Bronchial epithelial cell (primary cell): Measurements from ENCODE around the gene GPR143. TPM values are rescaled to one million over a fixed set of nuclear protein-coding genes. Genes with fewer than 3 reads are reported as not detected.
"Not testable (repeated sequence)": the region's sequence is repeated elsewhere in the genome, so short reads cannot be mapped to it uniquely, and the experiment has no call there.

Experiments used
- DNase-seq: peaks from one replicate; pipeline ENCODE4 v3.0.0-alpha.2; 2010; ENCODE audit warnings: low read depth
- FAIRE-seq: peaks from 2 replicates; lab custom pipeline; 2011; peaks lifted over from hg19 to GRCh38; lab: Jason Lieb, UNC
- H3K27me3 ChIP-seq: 2 replicates; pipeline ENCODE4 v1.5.1; 2011; ENCODE audit warnings: low read length; ENCODE audit not compliant: control insufficient read depth, insufficient read depth
- H3K36me3 ChIP-seq: 2 replicates; pipeline ENCODE4 v1.5.1; 2011; ENCODE audit warnings: low read length; ENCODE audit not compliant: control insufficient read depth, insufficient read depth
- H3K4me3 ChIP-seq: 2 replicates; pipeline ENCODE4 v1.5.1; 2011; ENCODE audit warnings: mild to moderate bottlenecking, low read depth, low read length, control low read depth
- total RNA-seq: library from RNA; depleted of rRNA; stranded (reverse); fragments of >200 nt; gene quantifications from 2 replicates; pipeline ENCODE4 v1.2.1, GENCODE V29; 2014
- TF ChIP-seq, protein P1 (sequence below): IDR thresholded peaks from 2 replicates; pipeline ENCODE4 v1.5.1; 2011; ENCODE audit warnings: mild to moderate bottlenecking, moderate library complexity, low read length, control low read depth, inconsistent platforms; ENCODE audit not compliant: insufficient read depth, severe bottlenecking

Gene GPR143
- total RNA-seq, 1 donor from 2014 or later: 0.79 TPM

DNA sequence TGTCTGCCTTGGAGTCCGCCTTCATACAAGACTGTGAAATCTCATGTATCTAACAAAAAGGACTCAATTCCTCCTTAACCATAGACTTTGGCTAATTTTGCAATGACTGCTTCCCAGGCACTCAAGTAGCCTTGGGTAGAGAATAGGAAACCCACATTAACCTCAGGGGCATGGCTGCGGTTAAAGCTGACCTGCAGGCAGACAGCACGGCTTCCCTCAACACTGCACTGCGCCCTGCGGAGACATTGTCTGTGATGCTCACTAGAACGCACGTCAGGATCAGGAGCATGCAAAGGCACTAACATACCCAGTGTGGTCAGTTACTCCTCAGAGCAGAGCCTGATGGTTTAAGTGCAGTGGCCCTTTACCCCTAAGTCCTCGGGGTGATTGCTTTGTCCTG, 10.3 kb upstream of the GPR143 start:
- H3K4me3 ChIP-seq: no peak overlapping the region
- FAIRE-seq (no peak), DNase-seq (no peak)
- no peaks in the 10 kb centered on the region for H3K36me3 ChIP-seq
- H3K27me3 ChIP-seq: no peaks in the 10 kb centered on the region
- TF ChIP-seq, protein P1, sequence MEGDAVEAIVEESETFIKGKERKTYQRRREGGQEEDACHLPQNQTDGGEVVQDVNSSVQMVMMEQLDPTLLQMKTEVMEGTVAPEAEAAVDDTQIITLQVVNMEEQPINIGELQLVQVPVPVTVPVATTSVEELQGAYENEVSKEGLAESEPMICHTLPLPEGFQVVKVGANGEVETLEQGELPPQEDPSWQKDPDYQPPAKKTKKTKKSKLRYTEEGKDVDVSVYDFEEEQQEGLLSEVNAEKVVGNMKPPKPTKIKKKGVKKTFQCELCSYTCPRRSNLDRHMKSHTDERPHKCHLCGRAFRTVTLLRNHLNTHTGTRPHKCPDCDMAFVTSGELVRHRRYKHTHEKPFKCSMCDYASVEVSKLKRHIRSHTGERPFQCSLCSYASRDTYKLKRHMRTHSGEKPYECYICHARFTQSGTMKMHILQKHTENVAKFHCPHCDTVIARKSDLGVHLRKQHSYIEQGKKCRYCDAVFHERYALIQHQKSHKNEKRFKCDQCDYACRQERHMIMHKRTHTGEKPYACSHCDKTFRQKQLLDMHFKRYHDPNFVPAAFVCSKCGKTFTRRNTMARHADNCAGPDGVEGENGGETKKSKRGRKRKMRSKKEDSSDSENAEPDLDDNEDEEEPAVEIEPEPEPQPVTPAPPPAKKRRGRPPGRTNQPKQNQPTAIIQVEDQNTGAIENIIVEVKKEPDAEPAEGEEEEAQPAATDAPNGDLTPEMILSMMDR: no peak

DNA sequence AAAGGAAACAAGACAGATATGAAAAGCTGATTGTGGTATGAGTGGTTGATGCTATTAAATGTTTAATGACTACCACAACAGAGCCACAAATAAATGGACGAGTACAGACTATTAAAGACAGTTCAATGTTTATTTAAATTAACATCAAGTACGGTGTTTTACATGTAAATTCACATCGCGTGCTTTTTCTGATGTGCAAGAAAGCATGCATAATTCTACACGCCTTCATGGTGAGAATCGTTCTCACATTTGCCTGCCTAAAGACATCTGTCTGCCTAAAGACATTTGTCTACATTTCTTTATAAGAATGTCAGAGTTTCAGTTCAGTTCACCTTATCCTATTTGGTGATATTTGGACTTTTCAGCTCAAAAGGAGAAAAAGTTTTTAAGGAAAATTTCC, 7.3 kb upstream of the GPR143 start:
- no peaks in the 10 kb centered on the region for H3K27me3 ChIP-seq

DNA sequence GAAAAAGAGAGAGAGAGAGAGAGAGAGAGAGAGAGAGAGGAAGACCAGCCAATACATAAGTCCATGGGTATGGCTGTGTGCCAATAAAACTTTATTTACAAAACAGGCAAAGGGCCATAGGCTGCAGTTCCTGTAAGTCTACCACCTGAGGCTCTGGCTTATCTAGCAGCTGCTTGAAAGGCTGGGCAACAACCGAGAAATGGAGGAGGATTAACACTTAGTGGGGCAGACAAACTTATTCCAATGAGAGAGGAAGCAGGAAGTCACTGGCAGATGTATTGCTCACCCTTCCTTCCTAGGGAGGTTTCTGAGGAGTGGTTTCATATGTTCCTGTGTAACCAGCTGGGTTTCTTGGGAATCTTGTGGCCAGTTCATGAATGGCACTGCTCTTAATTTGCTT, 4.7 kb upstream of the GPR143 start:
- TF ChIP-seq, protein P1: no peak
- FAIRE-seq (peak; percentile 52), DNase-seq (peak; percentile 51)
- Histone ChIP-seq H3K4me3 (no peak overlapping the region), H3K27me3 (no peaks in the 10 kb centered on the region), H3K36me3 (no peaks in the 10 kb centered on the region)

More for the DNA sequence above, 7.3 kb upstream of the GPR143 start:
- Histone ChIP-seq H3K36me3 (no peaks in the 10 kb centered on the region), H3K4me3 (no peak overlapping the region)
- TF ChIP-seq, protein P1: no peak
- DNase-seq: no peak
- FAIRE-seq: no peak

DNA sequence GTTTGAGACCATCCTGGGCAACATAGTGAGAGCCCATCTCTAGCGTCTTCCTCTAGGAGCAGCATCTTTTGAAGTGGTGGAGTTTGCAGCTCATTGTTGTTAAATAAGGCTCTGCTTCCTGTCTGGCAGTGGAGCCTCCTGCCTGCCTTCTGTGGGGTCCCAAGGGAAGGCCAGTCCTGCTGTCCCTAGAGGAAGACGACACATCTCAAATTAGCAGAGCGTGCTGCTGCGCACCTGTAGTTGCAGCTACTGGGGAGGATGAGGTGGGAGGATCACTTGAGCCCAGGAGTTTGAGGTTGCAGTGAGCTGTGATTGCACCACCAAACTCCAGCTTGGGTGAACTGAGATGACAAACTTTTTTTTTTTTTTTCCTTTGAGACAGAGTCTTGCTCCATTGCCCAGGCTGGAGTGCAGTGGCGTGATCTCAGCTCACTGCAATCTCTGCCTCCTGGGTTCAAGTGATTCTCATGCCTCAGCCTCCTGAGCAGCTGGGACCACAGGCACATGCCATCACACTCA, 2.7 kb upstream of the GPR143 start:
- not testable (repeated sequence) for DNase-seq, H3K4me3 ChIP-seq, FAIRE-seq, H3K36me3 ChIP-seq, H3K27me3 ChIP-seq

DNA sequence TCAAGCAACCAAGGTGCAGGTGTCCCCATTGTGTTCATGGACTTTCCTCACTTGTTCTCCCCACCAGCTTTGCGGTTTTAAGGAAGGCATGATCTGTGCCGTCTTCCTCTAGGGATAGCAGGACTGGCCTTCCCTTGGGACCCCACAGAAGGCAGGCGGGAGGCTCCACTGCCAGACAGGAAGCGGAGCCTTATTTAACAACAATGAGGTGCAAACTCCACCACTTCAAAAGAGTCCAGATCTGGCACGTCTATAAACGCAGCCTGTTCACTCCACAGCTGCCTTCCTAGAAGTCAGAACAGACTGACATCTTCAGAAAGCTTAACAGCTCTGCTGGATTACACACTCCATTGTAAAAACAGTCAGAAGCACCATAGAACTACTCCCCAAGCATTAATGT, 1.7 kb upstream of the GPR143 start:
- FAIRE-seq: no peak
- H3K4me3 ChIP-seq: no peak overlapping the region
- TF ChIP-seq, protein P1: no peak
- no peaks in the 10 kb centered on the region for H3K27me3 ChIP-seq
- no peak for DNase-seq
- no peaks in the 10 kb centered on the region for H3K36me3 ChIP-seq

DNA sequence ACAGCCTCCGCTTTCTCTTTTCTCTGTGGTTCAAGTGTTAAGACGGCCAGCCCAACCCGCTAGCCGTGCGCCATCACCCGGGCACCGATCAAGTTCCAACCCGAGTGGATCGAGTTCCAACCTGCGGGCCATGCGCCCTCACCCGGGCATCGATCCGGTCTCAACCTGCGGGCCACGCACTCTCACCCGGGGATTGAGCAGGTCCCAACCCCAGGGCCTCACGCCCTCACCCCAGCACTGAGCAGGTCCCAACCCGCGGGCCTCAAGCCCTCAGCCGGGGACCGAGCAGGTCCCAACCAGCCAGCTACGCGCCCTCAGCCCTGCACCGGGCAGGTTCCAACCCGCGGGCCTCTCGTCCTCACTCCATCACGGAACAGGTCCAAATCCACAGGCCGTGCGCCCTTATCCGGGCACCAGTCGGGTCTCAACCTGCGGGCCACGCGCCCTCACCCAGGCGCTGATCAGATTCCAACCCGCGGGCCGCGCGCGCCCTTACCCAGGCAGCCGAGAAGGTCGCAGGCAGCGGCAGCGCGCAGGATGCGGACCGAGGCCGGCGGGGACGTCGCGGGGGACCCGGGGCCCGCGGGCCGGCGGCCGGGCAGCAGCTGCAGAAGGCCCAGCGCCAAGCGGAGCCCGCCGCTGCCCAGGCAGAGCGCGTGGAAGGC, 443 bp downstream of the GPR143 start:
- FAIRE-seq (no peak), DNase-seq (peak; percentile 19)

More for the DNA sequence above, 443 bp downstream of the GPR143 start:
- H3K36me3 ChIP-seq: no peaks in the 10 kb centered on the region
- TF ChIP-seq, protein P1: no peak
- H3K27me3 ChIP-seq: no peaks in the 10 kb centered on the region
- H3K4me3 ChIP-seq: no peak overlapping the region
